Upper lobe of right lung (tissue), 1 donor: Measurements from ENCODE around the gene YJU2. TPM values are rescaled to one million over a fixed set of nuclear protein-coding genes. Genes with fewer than 3 reads are reported as not detected.
"Not testable (repeated sequence)": the region's sequence is repeated elsewhere in the genome, so short reads cannot be mapped to it uniquely, and the experiment has no call there.

Experiments
- ATAC-seq: fragments of 200-7000 bp; cut with Tn5 transposase; one replicate; pipeline ENCODE4 v1.9.1; 2020; ENCODE audit warnings: mild to moderate bottlenecking, moderate library complexity
- DNase-seq: peaks from one replicate; pipeline ENCODE4 v3.0.0-alpha.2; 2020
- H3K27ac ChIP-seq: fragments of 200-600 bp; one replicate; pipeline ENCODE4 v1.8.0; 2022
- H3K27me3 ChIP-seq: fragments of 200-600 bp; one replicate; pipeline ENCODE4 v1.8.0; 2022; ENCODE audit warnings: mild to moderate bottlenecking
- H3K36me3 ChIP-seq: fragments of 200-600 bp; one replicate; pipeline ENCODE4 v1.8.0; 2022
- H3K4me1 ChIP-seq: fragments of 200-600 bp; one replicate; pipeline ENCODE4 v1.8.0; 2022
- H3K4me3 ChIP-seq: fragments of 200-600 bp; one replicate; pipeline ENCODE4 v1.8.0; 2022; ENCODE audit warnings: mild to moderate bottlenecking
- H3K9me3 ChIP-seq: fragments of 200-600 bp; one replicate; pipeline ENCODE4 v1.8.0; 2022
- CTCF ChIP-seq: fragments of 200-600 bp; IDR thresholded peaks from one replicate; pipeline ENCODE4 v1.8.0; 2022; ENCODE audit warnings: antibody characterized with exemption
- intact Hi-C: fragments of 100-400 bp; cut with DNase I; formaldehyde crosslinking; loops from one replicate; pipeline ENCODE4 v1.11.0; 2022
- total RNA-seq: library from RNA; stranded (reverse); fragmentation: NEBNext Ultra II Directional; extraction: Animal tissue kit (Norgen Biotek cat#: 25700); gene quantifications from one replicate; pipeline ENCODE4 v1.2.1, GENCODE V29; 2021
- donor health status: DM: no; HTN: yes; CAD: no; lungs with severe emphysema.

YJU2 gene
- total RNA-seq, 1 donor from 2014 or later = 18.9 TPM

- peaks cover 5% of the 10 kb centered on the region for H3K4me1 ChIP-seq
- intact Hi-C loops = no loop called here
- ATAC-seq (peak; percentile 13), DNase-seq (no peak)
- no peak for TF ChIP-seq CTCF
- H3K27ac ChIP-seq = no peak overlapping the region
- H3K36me3 ChIP-seq = no peaks in the 10 kb centered on the region
- no peaks in the 10 kb centered on the region for H3K9me3 ChIP-seq
- no peak overlapping the region for H3K4me3 ChIP-seq
- H3K27me3 ChIP-seq = peaks cover 44% of the 10 kb centered on the region
Measured at GRCh38 chr19:4232614-4233281, 14.1 kb upstream of the YJU2 start.

DNA sequence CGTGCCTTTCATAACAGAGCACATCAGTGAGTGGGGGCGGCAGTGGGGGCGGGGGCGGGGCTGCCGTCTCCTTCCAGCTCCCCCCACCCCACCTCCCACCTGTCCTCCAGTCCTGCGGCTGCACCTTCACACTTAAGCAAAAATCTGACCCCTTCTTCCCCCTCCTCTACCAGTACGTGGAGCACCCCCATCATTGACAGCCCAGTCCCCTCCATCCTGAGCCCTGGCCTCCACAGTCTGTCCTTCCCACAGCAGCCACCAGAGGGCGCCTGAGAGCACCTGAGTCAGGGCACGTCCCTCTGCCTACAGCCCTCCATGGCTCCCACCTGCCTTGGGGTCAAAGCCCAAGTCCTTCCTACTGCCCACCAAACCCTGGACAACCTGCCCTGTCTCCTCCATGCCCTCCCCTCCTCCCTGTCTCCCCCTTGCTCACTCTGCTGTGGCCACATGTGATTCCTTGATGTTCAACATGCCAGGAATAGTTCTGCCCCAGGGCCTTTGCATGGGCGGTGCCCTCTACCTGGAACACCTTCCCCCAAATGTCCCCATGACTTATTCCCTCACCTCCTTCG is 13.5 kb upstream of the YJU2 start:
- DNase-seq = peak; percentile 77

GRCh38 chr19:4234142-4234861 is 12.6 kb upstream of the YJU2 start:
- H3K27ac ChIP-seq = no peak overlapping the region
- intact Hi-C loops = no loop called here
- TF ChIP-seq CTCF = no peak
- no peak for ATAC-seq
- H3K27me3 ChIP-seq = peaks cover 38% of the 10 kb centered on the region
- no peaks in the 10 kb centered on the region for H3K9me3 ChIP-seq
- peaks cover under 1% of the 10 kb centered on the region for H3K4me1 ChIP-seq
- no peak for DNase-seq
- no peaks in the 10 kb centered on the region for H3K36me3 ChIP-seq
- H3K4me3 ChIP-seq = no peak overlapping the region

More for the DNA sequence above, 13.5 kb upstream of the YJU2 start:
- TF ChIP-seq CTCF = peak; percentile 54
- H3K4me3 ChIP-seq = no peak overlapping the region
- peaks cover 39% of the 10 kb centered on the region for H3K27me3 ChIP-seq
- intact Hi-C loops = no loop called here
- no peaks in the 10 kb centered on the region for H3K9me3 ChIP-seq
- H3K27ac ChIP-seq = no peak overlapping the region
- peaks cover 5% of the 10 kb centered on the region for H3K4me1 ChIP-seq
- no peaks in the 10 kb centered on the region for H3K36me3 ChIP-seq
- ATAC-seq = peak; percentile 78

GRCh38 chr19:4234862-4235201 is 12.0 kb upstream of the YJU2 start:
- H3K36me3 ChIP-seq = no peaks in the 10 kb centered on the region
- TF ChIP-seq CTCF = no peak
- H3K27ac ChIP-seq = no peak overlapping the region
- intact Hi-C loops = no loop called here
- no peaks in the 10 kb centered on the region for H3K4me1 ChIP-seq
- no peaks in the 10 kb centered on the region for H3K9me3 ChIP-seq
- ATAC-seq (no peak), DNase-seq (no peak)
- H3K27me3 ChIP-seq = peaks cover 33% of the 10 kb centered on the region
- H3K4me3 ChIP-seq = no peak overlapping the region

GRCh38 chr19:4237510-4237909 is 9.4 kb upstream of the YJU2 start:
- intact Hi-C loops, DNase-seq: not testable (repeated sequence)

DNA sequence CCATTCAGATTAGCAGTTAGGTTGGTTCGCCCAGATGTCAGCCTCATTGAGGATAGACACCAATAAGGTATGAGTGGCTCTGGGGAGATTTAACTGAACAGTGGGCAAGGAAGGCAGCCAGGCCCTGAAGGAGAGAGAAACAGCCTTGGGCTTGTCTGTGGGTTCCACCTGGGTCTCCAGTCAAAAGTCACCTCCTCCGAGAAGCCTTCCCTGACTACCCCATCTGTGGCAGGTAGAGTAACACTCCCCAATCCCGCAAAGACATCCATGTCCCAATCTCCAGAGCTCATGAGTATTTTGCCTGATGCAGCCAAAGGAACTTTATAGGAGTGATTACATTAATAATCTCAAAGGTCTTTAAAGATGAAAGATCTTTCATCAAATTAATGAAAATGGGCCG is 8.0 kb upstream of the YJU2 start:
- H3K27ac ChIP-seq = no peak overlapping the region
- TF ChIP-seq CTCF = no peak
- intact Hi-C loops = no loop called here
- peaks cover 7% of the 10 kb centered on the region for H3K9me3 ChIP-seq
- no peak overlapping the region for H3K4me3 ChIP-seq
- H3K4me1 ChIP-seq = no peaks in the 10 kb centered on the region
- no peaks in the 10 kb centered on the region for H3K36me3 ChIP-seq
- H3K27me3 ChIP-seq = peaks cover 7% of the 10 kb centered on the region
- DNase-seq (no peak), ATAC-seq (no peak)

More at GRCh38 chr19:4237510-4237909, 9.4 kb upstream of the YJU2 start:
- H3K4me3 ChIP-seq, ATAC-seq, H3K36me3 ChIP-seq, H3K27ac ChIP-seq, H3K4me1 ChIP-seq, H3K9me3 ChIP-seq: not testable (repeated sequence)
- H3K27me3 ChIP-seq = peaks cover 18% of the 10 kb centered on the region
